OCI-LY7 (cell line): ENCODE data around the gene PTPRQ. TPM values are rescaled to one million over a fixed set of nuclear protein-coding genes. Genes with fewer than 3 reads are reported as not detected.

ENCODE experiments used
- BruUV-seq: library from RNA; stranded (reverse); fragments of 400-500 nt; replicated peaks from 2 replicates; lab custom pipeline; 2021; lab: Mats Ljungman, UMichigan
- CTCF ChIA-PET: fragments of 300-600 bp; sonication (Branson Sonifier 250); formaldehyde crosslinking; loops from one replicate; lab custom pipeline; 2022; ENCODE audit warnings: antibody characterized with exemption; ENCODE audit not compliant: unreplicated experiment; lab: Charles Lee
- POLR2A ChIA-PET: fragments of 300-600 bp; sonication (Branson Sonifier 250); formaldehyde crosslinking; loops from one replicate; lab custom pipeline; 2022; ENCODE audit warnings: antibody characterized with exemption; lab: Charles Lee
- DNase-seq: peaks from one replicate; pipeline ENCODE4 v3.0.0-alpha.2; 2015; ENCODE audit warnings: low spot score
- H2AFZ ChIP-seq: fragments of 200-600 bp; sonication (generic), shearing (Covaris generic); 2 replicates; pipeline ENCODE4 v1.6.1; 2014; ENCODE audit warnings: mild to moderate bottlenecking, antibody characterized with exemption, low read length, moderate library complexity
- H3K27ac ChIP-seq: fragments of 200-600 bp; sonication (generic); 2 replicates; pipeline ENCODE4 v1.5.1; 2014; ENCODE audit warnings: mixed run types, low read depth, mild to moderate bottlenecking, moderate library complexity, low read length, inconsistent platforms; ENCODE audit not compliant: poor library complexity, severe bottlenecking
- H3K36me3 ChIP-seq: fragments of 200-600 bp; sonication (generic); 2 replicates; pipeline ENCODE4 v1.6.1; 2014; ENCODE audit warnings: mild to moderate bottlenecking, antibody characterized with exemption, low read length, moderate library complexity, mixed read lengths; ENCODE audit not compliant: insufficient read depth
- H3K4me1 ChIP-seq: fragments of 200-600 bp; sonication (generic); 2 replicates; pipeline ENCODE4 v1.5.1; 2014; ENCODE audit warnings: mild to moderate bottlenecking, low read length; ENCODE audit not compliant: insufficient read depth, poor library complexity, severe bottlenecking
- H3K4me2 ChIP-seq: fragments of 200-600 bp; sonication (generic); 2 replicates; pipeline ENCODE4 v1.6.1; 2014; ENCODE audit warnings: mild to moderate bottlenecking, low read length
- H3K4me3 ChIP-seq: fragments of 200-600 bp; sonication (generic); 2 replicates; pipeline ENCODE4 v1.5.1; 2014; ENCODE audit warnings: mild to moderate bottlenecking, low read depth, low read length; ENCODE audit not compliant: poor library complexity, severe bottlenecking
- H3K79me2 ChIP-seq: fragments of 200-600 bp; sonication (generic); 2 replicates; pipeline ENCODE4 v1.6.1; 2016; ENCODE audit warnings: low read depth, mild to moderate bottlenecking, low read length, moderate library complexity, mixed read lengths; ENCODE audit not compliant: insufficient read depth
- H3K9me2 ChIP-seq: fragments of 200-600 bp; sonication (generic); 2 replicates; pipeline ENCODE4 v1.6.1; 2016; ENCODE audit warnings: mild to moderate bottlenecking, low read length, mixed read lengths; ENCODE audit not compliant: insufficient read depth
- H3K9me3 ChIP-seq: fragments of 200-600 bp; sonication (generic); 2 replicates; pipeline ENCODE4 v1.6.1; 2014; ENCODE audit warnings: mild to moderate bottlenecking, mixed run types, low read length, mixed read lengths
- H4K20me1 ChIP-seq: fragments of 200-600 bp; sonication (generic); 2 replicates; pipeline ENCODE4 v1.6.1; 2014; ENCODE audit warnings: mild to moderate bottlenecking, antibody characterized with exemption, low read length, moderate library complexity, mixed read lengths; ENCODE audit not compliant: insufficient read depth
- CTCF ChIP-seq: fragments of 200-600 bp; sonication (generic); conservative IDR thresholded peaks from 2 replicates; pipeline ENCODE4 v1.5.1; 2014; ENCODE audit warnings: mild to moderate bottlenecking, antibody characterized with exemption, low read length, moderate library complexity, mixed read lengths
- EZH2phosphoT487 ChIP-seq: fragments of 200-600 bp; sonication (generic); IDR thresholded peaks from 2 replicates; pipeline ENCODE4 v1.6.1; 2018; ENCODE audit warnings: low read depth, borderline replicate concordance, mild to moderate bottlenecking, mixed run types, antibody characterized with exemption, low read length, moderate library complexity, mixed read lengths
- intact Hi-C: fragments of 100-400 bp; cut with micrococcal nuclease; formaldehyde crosslinking; loops from one replicate; pipeline ENCODE4 v1.10.0; 2022; ENCODE audit not compliant: unreplicated experiment
- total RNA-seq, 2 experiments: library from RNA; depleted of rRNA in 1 of 2; stranded (reverse); fragments of >200 nt in 1 of 2; shearing (Covaris generic) in 1 of 2; gene quantifications; 2 replicates each; pipeline ENCODE4 v1.2.3, GENCODE V29; 2014 to 2022

PTPRQ gene
- total RNA-seq, 2 experiments from 2014 or later = not detected

GRCh38 chr12:80634903-80635302 lies 190.9 kb downstream of the PTPRQ start:
- DNase-seq = no peak
- ChIA-PET POLR2A (no interaction called here), CTCF (no interaction called here)
- H3K4me2 ChIP-seq = no peak overlapping the region
- no TSS peak for BruUV-seq
- H3K79me2 ChIP-seq = no peaks in the 10 kb centered on the region
- no peaks in the 10 kb centered on the region for H3K36me3 ChIP-seq
- no peak overlapping the region for H3K4me3 ChIP-seq
- TF ChIP-seq EZH2phosphoT487 (no peak), CTCF (no peak)
- H4K20me1 ChIP-seq = no peaks in the 10 kb centered on the region
- no peaks in the 10 kb centered on the region for H3K9me3 ChIP-seq
- no peak overlapping the region for H2AFZ ChIP-seq
- H3K4me1 ChIP-seq = no peaks in the 10 kb centered on the region
- H3K27ac ChIP-seq = no peak overlapping the region
- no peaks in the 10 kb centered on the region for H3K9me2 ChIP-seq
- intact Hi-C loops = no loop called here

GRCh38 chr12:80636832-80637231 lies 192.8 kb downstream of the PTPRQ start:
- H3K27ac ChIP-seq = no peak overlapping the region
- POLR2A ChIA-PET = no interaction called here
- no peak overlapping the region for H3K4me3 ChIP-seq
- no peak overlapping the region for H3K4me2 ChIP-seq
- H3K79me2 ChIP-seq = no peaks in the 10 kb centered on the region
- H3K9me2 ChIP-seq = no peaks in the 10 kb centered on the region
- H3K4me1 ChIP-seq = no peaks in the 10 kb centered on the region
- H3K9me3 ChIP-seq = no peaks in the 10 kb centered on the region
- no peaks in the 10 kb centered on the region for H3K36me3 ChIP-seq
- no peaks in the 10 kb centered on the region for H4K20me1 ChIP-seq
- TF ChIP-seq CTCF (no peak), EZH2phosphoT487 (no peak)
- no peak overlapping the region for H2AFZ ChIP-seq
- BruUV-seq = no TSS peak
- CTCF ChIA-PET = no interaction called here
- intact Hi-C loops = no loop called here
- no peak for DNase-seq

GRCh38 chr12:80641936-80642335 lies 197.9 kb downstream of the PTPRQ start:
- no peak overlapping the region for H3K27ac ChIP-seq
- POLR2A ChIA-PET = no interaction called here
- no peak for DNase-seq
- no peaks in the 10 kb centered on the region for H3K79me2 ChIP-seq
- H3K9me3 ChIP-seq = no peaks in the 10 kb centered on the region
- no peaks in the 10 kb centered on the region for H4K20me1 ChIP-seq
- CTCF ChIA-PET = no interaction called here
- no peaks in the 10 kb centered on the region for H3K36me3 ChIP-seq
- no peak overlapping the region for H3K4me2 ChIP-seq
- TF ChIP-seq CTCF = no peak
- intact Hi-C loops = no loop called here
- H2AFZ ChIP-seq = no peak overlapping the region
- no peaks in the 10 kb centered on the region for H3K4me1 ChIP-seq
- no peak overlapping the region for H3K4me3 ChIP-seq
- no TSS peak for BruUV-seq
- no peaks in the 10 kb centered on the region for H3K9me2 ChIP-seq
